ENCODE measurements around the gene GTPBP3.
"Not testable (repeated sequence)": the region's sequence is repeated elsewhere in the genome, so short reads cannot be mapped to it uniquely, and the experiment has no call there.

DNA sequence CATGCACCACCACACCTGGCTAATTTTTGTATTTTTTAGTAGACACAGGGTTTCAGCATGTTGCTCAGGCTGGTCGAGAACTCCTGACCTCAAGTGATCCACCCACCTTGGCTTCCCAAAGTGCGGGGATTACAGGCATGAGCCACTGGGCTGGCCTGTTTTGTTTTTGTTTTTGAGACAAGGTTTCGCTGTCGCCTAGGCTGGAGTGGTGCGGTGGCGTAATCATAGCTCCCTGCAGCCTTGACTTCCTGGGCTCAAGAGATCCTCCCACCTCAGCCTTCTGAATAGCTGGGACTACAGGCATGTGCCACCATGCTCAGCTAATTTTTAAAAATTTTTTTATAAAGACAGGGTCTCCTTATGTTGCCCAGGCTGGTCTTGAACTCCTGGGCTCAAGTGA, 41.8 kb upstream of the GTPBP3 start:
- TF ChIP-seq CTCF (IDR thresholded peaks at IDR 0.05 in 2 of 3, conservative IDR thresholded peaks at IDR 0.05 in 1 of 3; ENCODE audit: borderline replicate concordance in 1 of 3, insufficient read depth in 1 of 3, low read depth in 2 of 3, low read length in 2 of 3); EZH2 (IDR thresholded peaks at IDR 0.05); JUND (IDR thresholded peaks at IDR 0.05); ZNF274 (IDR thresholded peaks at IDR 0.05; ENCODE audit: low read depth, low read length); SRF (IDR thresholded peaks at IDR 0.05; ENCODE audit: low read depth); YY1 (IDR thresholded peaks at IDR 0.05; ENCODE audit: extremely low read depth, insufficient replicate concordance, low read depth, low read length); FOSL1 (IDR thresholded peaks at IDR 0.05; ENCODE audit: low read depth); MAX (IDR thresholded peaks at IDR 0.05); REST (IDR thresholded peaks at IDR 0.05; ENCODE audit: low read depth); EZH2phosphoT487 (IDR thresholded peaks at IDR 0.05; ENCODE audit: borderline replicate concordance): not testable (repeated sequence)
